ENCODE results near the gene LGI1. TPM values are rescaled to one million over a fixed set of nuclear protein-coding genes. Genes with fewer than 3 reads are reported as not detected.

LGI1 gene
- 0.10 TPM for polyA plus RNA-seq (2013, experiment 1 of 2; ENCODE audit: insufficient read length)
- 0.16 TPM for polyA plus RNA-seq (2013, experiment 2 of 2; ENCODE audit: insufficient read length)

DNA sequence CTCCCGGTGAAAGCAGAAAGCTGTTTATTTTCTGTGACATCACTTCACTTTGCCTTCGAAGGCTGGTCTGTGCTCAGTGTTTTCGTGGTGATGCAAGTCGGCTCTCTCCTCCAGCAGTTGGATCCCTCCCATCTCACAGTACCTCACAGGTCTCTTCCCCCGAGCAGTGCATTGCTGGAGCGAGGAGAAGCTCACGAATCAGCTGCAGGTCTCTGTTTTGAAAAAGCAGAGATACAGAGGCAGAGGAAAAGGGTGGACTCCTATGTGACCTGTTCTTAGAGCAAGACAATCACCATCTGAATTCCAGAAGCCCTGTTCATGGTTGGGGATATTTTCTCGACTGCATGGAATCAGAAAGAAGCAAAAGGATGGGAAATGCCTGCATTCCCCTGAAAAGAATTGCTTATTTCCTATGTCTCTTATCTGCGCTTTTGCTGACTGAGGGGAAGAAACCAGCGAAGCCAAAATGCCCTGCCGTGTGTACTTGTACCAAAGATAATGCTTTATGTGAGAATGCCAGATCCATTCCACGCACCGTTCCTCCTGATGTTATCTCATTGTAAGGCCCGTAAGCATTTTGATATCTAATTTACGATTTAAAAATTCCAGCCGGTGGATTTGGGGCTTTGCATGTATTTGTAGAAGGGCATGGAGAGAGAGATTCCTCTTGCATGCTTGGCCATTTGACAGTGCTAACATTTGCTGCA, at the start of gene LGI1:
TSS of gene LGI1 (plus strand) at position 136 of the 707 bp plus-strand sequence. CDS start at position 345, 209 bp downstream.
- DNase-seq, result peak; percentile 12

DNA sequence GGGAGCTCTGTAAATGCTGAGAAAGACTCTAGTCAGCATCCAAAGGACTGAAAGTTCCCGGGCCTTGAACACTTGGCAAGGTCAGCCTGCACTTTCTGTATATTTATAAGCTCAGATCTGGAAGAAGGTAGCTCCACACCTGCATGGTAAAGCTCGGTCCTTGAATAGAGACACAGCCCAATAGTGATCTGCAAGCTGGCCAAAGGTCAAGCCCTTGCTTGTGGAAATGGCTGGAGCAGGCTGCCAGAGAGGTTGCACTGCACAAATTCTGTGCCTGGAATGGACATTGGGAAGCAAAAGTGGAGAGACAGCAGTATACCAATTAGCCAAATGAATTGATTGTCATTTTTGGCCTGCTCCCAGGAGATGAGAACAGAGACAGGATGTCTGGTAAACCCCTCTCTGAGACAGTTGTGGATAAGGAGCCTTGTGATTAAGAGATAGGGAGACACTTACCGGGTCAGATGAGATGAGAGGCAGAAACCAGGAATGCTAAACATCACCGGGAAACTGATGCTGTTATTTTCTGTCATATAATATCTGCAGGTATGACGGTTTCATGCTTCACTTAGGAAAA, 47.3 kb upstream of the LGI1 start:
- no peak for DNase-seq

- DNase-seq, result peak; percentile 4
Observed at GRCh38 chr10:93711891-93712290, 45.8 kb upstream of the LGI1 start.

DNA sequence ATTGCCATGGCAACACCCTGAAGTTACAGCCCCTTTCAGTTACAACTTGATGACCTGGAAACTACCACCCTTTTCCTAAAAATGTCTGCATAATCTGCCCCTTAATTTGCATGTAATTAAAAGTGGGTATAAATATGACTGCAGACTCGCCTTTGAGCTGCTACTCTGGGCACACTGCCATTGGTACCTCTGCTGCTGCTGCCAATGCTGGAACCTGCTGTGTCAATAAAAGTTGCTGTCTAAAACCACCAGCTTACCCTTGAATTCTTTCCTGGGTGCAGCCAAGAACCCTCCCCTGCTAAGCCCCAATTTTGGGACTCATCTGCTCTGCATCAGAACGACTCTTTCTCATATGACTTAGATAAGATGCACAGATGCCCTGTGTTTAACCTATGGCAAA, 45.1 kb upstream of the LGI1 start:
- DNase-seq, result no peak

GRCh38 chr10:93715345-93715744, 42.4 kb upstream of the LGI1 start:
- no peak for DNase-seq

- DNase-seq, result no peak
Observed at GRCh38 chr10:93716766-93717165, 41.0 kb upstream of the LGI1 start.

DNA sequence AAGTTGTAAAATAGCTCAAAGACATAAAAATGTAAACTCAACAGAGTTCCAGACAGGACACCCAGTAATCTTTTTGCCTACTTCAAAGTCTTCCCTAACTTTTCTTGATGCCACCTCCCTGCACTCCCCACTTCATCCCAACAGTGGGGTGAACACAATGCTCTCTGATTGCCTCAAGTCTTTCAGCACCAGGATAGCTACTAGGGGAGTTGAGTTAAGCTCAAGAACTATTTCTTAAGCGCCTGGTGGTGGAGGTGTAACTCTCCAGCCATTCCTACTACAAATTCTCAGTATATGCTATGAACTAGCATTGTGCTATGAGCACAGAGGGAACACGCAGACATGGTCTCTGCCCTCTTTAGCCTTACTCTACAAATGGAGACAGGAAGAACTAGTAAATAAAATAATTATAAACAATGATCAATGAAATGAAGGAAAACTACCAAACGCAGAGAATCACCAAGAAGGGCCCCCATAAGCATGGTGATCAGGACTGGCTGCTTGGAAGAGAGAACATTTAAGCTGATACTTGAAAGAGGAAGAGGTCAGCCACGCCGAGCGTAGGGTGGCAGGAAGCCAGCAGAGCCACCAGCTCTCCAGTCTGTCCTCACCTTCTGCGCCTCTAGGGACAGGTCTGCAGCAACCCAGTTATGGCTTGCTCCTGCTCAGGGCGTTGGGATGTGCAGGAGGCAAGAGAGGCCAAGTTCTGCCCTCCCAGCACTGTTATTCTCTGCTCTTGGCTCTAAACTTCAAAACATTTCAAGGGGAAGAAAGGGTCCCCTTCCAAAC, 38.6 kb upstream of the LGI1 start:
- DNase-seq, result no peak

DNA sequence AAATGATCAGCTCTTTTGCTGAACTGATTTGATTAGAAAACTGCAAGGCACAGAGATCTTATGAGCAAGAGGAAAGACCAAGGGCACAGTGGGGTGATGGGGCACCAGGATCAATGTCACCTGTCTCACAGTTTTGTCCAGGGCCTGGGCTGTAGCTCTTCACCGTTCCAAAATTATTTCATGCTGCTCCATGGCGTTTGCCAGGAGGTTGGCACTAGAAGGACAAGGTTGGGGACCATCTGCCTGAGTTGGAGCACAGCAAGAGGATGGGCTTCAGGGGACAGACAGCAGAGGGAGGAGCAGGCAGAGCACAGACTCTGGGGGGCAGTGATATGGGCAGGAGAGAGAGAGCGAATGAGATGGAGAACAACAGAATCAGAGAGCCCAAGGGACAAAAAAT, 37.8 kb upstream of the LGI1 start:
- DNase-seq, result no peak

DNA sequence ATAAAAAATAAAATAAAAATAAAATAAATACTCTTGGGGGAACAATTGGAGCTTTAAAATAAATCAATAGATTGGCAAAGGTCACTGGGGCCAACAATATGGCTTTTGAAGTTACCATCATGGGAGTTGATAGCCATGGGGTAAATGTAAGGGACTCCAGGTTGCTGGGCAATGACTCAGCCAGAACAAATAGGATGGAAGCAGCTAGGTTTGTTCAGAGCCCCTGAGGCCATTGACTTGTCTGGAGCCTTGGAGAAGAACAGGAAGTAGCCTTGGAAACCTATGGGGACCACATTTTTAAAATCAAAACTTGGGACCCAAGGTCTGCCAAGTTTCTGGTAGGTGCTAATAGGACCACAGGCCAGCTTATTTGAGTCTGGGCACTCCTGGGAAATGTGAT, 35.2 kb upstream of the LGI1 start:
- DNase-seq, result no peak

DNA sequence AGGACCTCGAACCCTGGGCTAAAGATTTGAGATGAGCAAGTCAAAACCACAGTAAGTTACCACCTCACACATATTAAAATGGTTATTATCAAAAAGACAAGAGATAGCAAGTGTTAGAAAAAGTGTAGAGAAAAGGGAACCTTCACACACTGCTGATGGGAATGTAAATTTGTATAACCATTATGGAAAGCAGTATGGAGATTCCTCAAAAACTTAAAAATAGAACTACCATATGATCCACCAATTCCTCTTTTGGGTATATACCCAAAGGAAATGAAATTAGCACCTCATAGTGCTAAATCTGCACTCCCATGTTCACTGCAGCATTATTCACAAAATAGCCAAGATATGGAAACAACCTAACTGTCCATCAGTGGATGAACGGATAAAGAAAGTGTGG, 34.6 kb upstream of the LGI1 start:
- no peak for DNase-seq

GRCh38 chr10:93726024-93726423, 31.7 kb upstream of the LGI1 start:
- no peak for DNase-seq

DNA sequence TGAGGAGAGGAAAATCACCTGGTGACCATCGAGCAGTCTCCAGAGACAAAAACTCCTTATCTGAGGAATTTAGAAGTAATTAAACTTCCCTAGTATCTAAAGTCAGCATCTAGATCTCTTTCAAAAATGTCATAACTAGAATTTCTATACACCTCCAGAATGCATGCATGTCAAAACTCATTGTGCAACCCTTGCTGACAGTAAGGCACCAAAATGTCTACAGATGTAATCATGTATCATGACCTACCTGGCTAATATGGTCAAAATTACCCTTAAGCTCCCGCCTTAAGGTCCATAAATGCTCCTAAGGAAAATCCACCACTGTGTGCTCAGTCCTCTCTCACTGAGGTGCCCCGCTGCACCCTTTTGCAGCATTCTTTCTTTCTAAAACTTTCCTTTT, 16.4 kb upstream of the LGI1 start:
- no peak for DNase-seq

- DNase-seq, result no peak
Observed at GRCh38 chr10:93742633-93743349, 14.9 kb upstream of the LGI1 start.

- peak; percentile 8 for DNase-seq
Observed at GRCh38 chr10:93745408-93746065, 12.2 kb upstream of the LGI1 start.

DNA sequence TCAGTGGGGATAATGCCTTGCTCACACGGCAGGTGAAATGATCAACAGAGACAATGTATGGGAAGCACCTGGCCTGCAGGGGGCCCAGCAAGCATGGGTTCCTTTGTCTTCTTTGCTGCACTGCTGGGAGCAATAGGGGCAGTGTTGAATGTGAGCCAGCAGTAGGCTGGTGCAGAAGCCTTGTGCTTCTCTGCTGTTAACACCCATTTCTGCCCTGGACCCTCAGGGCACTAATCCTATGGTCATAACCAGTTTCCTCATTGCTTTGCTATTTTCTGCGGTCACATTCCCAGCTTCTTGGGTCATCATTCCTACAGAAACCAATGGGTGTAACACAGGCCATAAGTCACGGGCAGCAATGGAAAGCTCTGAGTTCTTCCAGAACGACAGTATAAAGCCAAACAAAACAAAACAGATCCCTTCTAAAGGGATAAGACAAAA, 10.9 kb upstream of the LGI1 start:
- peak; percentile 88 for DNase-seq

GRCh38 chr10:93749218-93749799, 8.4 kb upstream of the LGI1 start:
- no peak for DNase-seq

DNA sequence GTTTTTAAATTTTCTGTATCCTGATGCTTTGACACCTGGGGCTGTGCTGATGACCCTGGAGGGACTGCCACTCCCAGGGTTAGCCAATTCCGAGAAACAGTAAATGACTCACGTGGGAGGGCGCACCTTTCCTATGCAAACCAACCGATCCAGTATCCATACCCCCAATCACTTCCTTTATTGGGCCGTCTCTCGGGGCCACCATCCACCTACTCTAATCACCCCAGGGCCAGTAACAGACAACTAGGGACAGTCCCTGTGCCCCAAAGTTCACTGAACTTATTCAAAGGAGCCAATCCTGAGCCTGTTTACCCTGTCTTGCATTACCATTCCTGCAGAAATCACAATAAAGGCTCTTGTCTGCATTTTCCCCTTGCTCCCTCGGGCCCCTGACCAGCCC, 6.6 kb upstream of the LGI1 start:
- no peak for DNase-seq

GRCh38 chr10:93751832-93752231, 5.9 kb upstream of the LGI1 start:
- no peak for DNase-seq

DNA sequence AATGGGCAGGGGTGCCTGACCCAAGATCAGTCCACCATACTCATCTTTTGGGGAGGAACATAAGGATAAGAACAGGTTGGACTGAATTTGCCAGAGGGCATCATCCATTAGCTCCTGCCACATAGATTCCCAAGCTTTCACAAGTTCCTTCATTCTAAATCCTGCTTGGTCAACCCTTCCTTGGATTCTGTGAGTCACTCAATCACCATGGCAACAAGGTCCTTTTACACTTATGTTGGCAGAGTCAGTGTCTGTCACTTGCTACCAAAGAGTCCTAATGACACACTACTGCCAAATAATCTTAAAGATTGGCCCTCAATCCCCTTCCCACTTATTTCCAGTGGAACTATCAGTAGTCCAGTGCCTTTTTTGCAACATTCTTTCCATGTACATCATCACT, 5.0 kb upstream of the LGI1 start:
- peak; percentile 24 for DNase-seq

GRCh38 chr10:93753621-93754250, 4.0 kb upstream of the LGI1 start:
- DNase-seq, result no peak

DNA sequence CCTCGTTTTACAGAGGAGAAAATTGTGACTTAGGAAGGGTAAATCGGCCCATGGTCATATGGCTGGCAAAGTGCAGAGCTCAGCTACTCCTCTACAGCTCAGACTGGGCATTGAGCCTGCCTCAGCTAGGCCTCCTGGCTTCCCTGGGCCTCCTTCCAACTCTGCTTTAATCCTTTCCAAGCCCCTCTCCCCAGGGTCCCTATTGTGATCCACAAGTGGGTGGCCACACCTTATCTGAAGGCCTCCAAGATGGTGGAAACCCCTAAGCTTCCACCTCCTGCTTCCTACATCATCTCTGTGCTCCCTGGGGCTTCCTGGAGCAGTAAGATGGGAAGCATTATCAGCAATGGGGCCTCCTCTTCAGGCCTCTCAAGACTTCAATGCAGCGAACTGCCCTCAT, 3.0 kb upstream of the LGI1 start:
- DNase-seq, result no peak
